ENCODE measurements around the gene CTDP1.

Gene CTDP1

GRCh38 chr18:79799619-79800370 is 120.2 kb downstream of the CTDP1 start:
- DNase-seq, result no peak

- DNase-seq, result no peak
These were observed 121.0 kb downstream of the CTDP1 start for GRCh38 chr18:79800371-79801180.

- no peak for DNase-seq
These were observed 121.6 kb downstream of the CTDP1 start for GRCh38 chr18:79801217-79801616.

- no peak for DNase-seq
These were observed 122.0 kb downstream of the CTDP1 start for GRCh38 chr18:79801641-79802040.

- DNase-seq, result no peak
These were observed 122.7 kb downstream of the CTDP1 start for GRCh38 chr18:79802298-79802697.

- DNase-seq, result no peak
These were observed 124.0 kb downstream of the CTDP1 start for GRCh38 chr18:79803611-79804051.
